ENCODE data around the gene CCDC9B.
A peak's percentile ranks its signal among the peaks of the same experiment; 100 is the strongest.

Gene CCDC9B

GRCh38 chr15:40381818-40382529, 41.2 kb upstream of the CCDC9B start:
- TF ChIP-seq CSRNP3 (CRISPR knock-in tag; IDR thresholded peaks at IDR 0.05): no peak
- no peak for TF ChIP-seq OSR1 (CRISPR knock-in tag; IDR thresholded peaks at IDR 0.05)
- no peak for TF ChIP-seq ZFP3 (CRISPR knock-in tag; IDR thresholded peaks at IDR 0.05)
- no peak for TF ChIP-seq ZC3H10 (CRISPR knock-in tag; IDR thresholded peaks at IDR 0.05)
- TF ChIP-seq RARB (CRISPR knock-in tag; IDR thresholded peaks at IDR 0.05): no peak
- TF ChIP-seq, protein P1, sequence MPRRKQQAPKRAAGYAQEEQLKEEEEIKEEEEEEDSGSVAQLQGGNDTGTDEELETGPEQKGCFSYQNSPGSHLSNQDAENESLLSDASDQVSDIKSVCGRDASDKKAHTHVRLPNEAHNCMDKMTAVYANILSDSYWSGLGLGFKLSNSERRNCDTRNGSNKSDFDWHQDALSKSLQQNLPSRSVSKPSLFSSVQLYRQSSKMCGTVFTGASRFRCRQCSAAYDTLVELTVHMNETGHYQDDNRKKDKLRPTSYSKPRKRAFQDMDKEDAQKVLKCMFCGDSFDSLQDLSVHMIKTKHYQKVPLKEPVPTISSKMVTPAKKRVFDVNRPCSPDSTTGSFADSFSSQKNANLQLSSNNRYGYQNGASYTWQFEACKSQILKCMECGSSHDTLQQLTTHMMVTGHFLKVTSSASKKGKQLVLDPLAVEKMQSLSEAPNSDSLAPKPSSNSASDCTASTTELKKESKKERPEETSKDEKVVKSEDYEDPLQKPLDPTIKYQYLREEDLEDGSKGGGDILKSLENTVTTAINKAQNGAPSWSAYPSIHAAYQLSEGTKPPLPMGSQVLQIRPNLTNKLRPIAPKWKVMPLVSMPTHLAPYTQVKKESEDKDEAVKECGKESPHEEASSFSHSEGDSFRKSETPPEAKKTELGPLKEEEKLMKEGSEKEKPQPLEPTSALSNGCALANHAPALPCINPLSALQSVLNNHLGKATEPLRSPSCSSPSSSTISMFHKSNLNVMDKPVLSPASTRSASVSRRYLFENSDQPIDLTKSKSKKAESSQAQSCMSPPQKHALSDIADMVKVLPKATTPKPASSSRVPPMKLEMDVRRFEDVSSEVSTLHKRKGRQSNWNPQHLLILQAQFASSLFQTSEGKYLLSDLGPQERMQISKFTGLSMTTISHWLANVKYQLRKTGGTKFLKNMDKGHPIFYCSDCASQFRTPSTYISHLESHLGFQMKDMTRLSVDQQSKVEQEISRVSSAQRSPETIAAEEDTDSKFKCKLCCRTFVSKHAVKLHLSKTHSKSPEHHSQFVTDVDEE (CRISPR knock-in tag; IDR thresholded peaks at IDR 0.05): no peak
- TF ChIP-seq, protein P2, sequence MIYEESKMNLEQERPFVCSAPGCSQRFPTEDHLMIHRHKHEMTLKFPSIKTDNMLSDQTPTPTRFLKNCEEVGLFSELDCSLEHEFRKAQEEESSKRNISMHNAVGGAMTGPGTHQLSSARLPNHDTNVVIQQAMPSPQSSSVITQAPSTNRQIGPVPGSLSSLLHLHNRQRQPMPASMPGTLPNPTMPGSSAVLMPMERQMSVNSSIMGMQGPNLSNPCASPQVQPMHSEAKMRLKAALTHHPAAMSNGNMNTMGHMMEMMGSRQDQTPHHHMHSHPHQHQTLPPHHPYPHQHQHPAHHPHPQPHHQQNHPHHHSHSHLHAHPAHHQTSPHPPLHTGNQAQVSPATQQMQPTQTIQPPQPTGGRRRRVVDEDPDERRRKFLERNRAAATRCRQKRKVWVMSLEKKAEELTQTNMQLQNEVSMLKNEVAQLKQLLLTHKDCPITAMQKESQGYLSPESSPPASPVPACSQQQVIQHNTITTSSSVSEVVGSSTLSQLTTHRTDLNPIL (CRISPR knock-in tag; IDR thresholded peaks at IDR 0.05; ENCODE audit: low read depth): no peak
- no peak for TF ChIP-seq SNAI2 (CRISPR knock-in tag; IDR thresholded peaks at IDR 0.05)
- TF ChIP-seq GLIS3 (CRISPR knock-in tag; IDR thresholded peaks at IDR 0.05): no peak
- no peak for ATAC-seq

- TF ChIP-seq ZNF8 (CRISPR knock-in tag; IDR thresholded peaks at IDR 0.05): no peak
- TF ChIP-seq ZNF70 (CRISPR knock-in tag; IDR thresholded peaks at IDR 0.05): no peak
- TF ChIP-seq ZFP30 (CRISPR knock-in tag; IDR thresholded peaks at IDR 0.05): no peak
- no peak for TF ChIP-seq ARNTL (CRISPR knock-in tag; IDR thresholded peaks at IDR 0.05; ENCODE audit: borderline replicate concordance, low read depth)
- no peak for TF ChIP-seq CSDC2 (CRISPR knock-in tag; IDR thresholded peaks at IDR 0.05)
- TF ChIP-seq POU6F1 (CRISPR knock-in tag; IDR thresholded peaks at IDR 0.05; ENCODE audit: borderline replicate concordance, low read depth): no peak
- no peak for TF ChIP-seq TOX (CRISPR knock-in tag; IDR thresholded peaks at IDR 0.05; ENCODE audit: borderline replicate concordance)
- TF ChIP-seq CSRNP3 (CRISPR knock-in tag; IDR thresholded peaks at IDR 0.05): no peak
- TF ChIP-seq, protein P1 (CRISPR knock-in tag; IDR thresholded peaks at IDR 0.05): no peak
- no peak for TF ChIP-seq GLIS3 (CRISPR knock-in tag; IDR thresholded peaks at IDR 0.05)
- ATAC-seq: no peak
Observed at GRCh38 chr15:40380636-40381035, 39.9 kb upstream of the CCDC9B start.

DNA sequence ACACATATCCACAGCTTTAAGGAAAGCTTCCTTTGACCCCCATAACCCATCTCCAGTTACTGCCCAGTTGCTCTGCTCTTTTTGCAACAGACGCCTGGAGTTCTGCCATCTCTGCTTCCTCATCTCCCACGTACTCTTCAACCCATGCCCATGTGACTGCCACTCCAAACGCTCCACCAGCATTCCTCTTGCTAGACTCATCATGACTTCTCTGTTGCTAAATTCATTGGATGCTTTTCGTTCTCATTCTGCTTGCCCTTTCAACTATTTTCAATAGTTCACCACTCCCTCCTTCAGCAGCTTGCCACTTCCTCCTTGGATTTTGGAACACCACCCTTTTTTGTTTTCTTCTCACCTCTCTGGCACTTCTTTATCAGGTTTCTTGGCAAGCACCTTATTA, 39.1 kb upstream of the CCDC9B start:
- ATAC-seq: peak; percentile 74
- TF ChIP-seq ZNF565 (CRISPR knock-in tag; conservative IDR thresholded peaks at IDR 0.05; ENCODE audit: low read depth) (no peak), CSRNP3 (CRISPR knock-in tag; IDR thresholded peaks at IDR 0.05) (no peak), GLIS3 (CRISPR knock-in tag; IDR thresholded peaks at IDR 0.05) (no peak), ZNF8 (CRISPR knock-in tag; IDR thresholded peaks at IDR 0.05) (no peak), ZFP30 (CRISPR knock-in tag; IDR thresholded peaks at IDR 0.05) (no peak), ARNTL (CRISPR knock-in tag; IDR thresholded peaks at IDR 0.05; ENCODE audit: borderline replicate concordance, low read depth) (no peak), BACH2 (CRISPR knock-in tag; IDR thresholded peaks at IDR 0.05; ENCODE audit: borderline replicate concordance) (no peak), ZFP3 (CRISPR knock-in tag; IDR thresholded peaks at IDR 0.05) (no peak), ZC3H10 (CRISPR knock-in tag; IDR thresholded peaks at IDR 0.05) (no peak), TOX (CRISPR knock-in tag; IDR thresholded peaks at IDR 0.05; ENCODE audit: borderline replicate concordance) (no peak), PPARA (CRISPR knock-in tag; IDR thresholded peaks at IDR 0.05; ENCODE audit: borderline replicate concordance) (no peak)
- TF ChIP-seq, protein P2 (CRISPR knock-in tag; IDR thresholded peaks at IDR 0.05; ENCODE audit: low read depth): no peak

Data from SK-N-SH treated with all-trans-retinoic acid at 6 μM for 48 hours (cell line).